Astrocyte of the cerebellum (primary cell): ENCODE results near the gene EMC6.

Experiments used
- DNase-seq: peaks from one replicate; pipeline ENCODE4 v3.0.0-alpha.2; 2011; ENCODE audit warnings: low read depth
- H3K4me3 ChIP-seq: 2 replicates; pipeline ENCODE4 v1.5.1; 2011; ENCODE audit warnings: mild to moderate bottlenecking, low read depth, low read length, moderate library complexity
- CTCF ChIP-seq: IDR thresholded peaks from 2 replicates; pipeline ENCODE4 v1.5.1; 2012; ENCODE audit warnings: low read length, low read depth, moderate library complexity, mild to moderate bottlenecking; ENCODE audit errors: missing control alignments
- in situ Hi-C: cut with HindIII; loops from 2 replicates; pipeline ENCODE4 v1.10.0; 2017; ENCODE audit warnings: low sequenced_read_pairs

EMC6 gene

GRCh38 chr17:3715296-3715695, 46.7 kb downstream of the EMC6 start:
- in situ Hi-C loops: no loop called here
- no peak for DNase-seq
- no peak for TF ChIP-seq CTCF
- H3K4me3 ChIP-seq: no peak overlapping the region

GRCh38 chr17:3718201-3718600, 49.6 kb downstream of the EMC6 start:
- DNase-seq: no peak
- H3K4me3 ChIP-seq: no peak overlapping the region
- TF ChIP-seq CTCF: no peak
- in situ Hi-C loops: no loop called here

- no peak for DNase-seq
- no peak for TF ChIP-seq CTCF
- H3K4me3 ChIP-seq: no peak overlapping the region
- in situ Hi-C loops: no loop called here
These were observed 50.7 kb downstream of the EMC6 start for GRCh38 chr17:3719265-3719664.
